HG03066 (cell line): Measurements from ENCODE around the gene B3GALT4.
A peak's percentile ranks its signal among the peaks of the same experiment; 100 is the strongest.

Experiments used
- ATAC-seq: cut with Tn5 transposase; IDR thresholded peaks from one replicate; pipeline ENCODE4 v1.9.1; 2021; ENCODE audit warnings: low read depth; ENCODE audit not compliant: unreplicated experiment

The B3GALT4 gene

GRCh38 chr6:33288921-33289783 lies 12.2 kb downstream of the B3GALT4 start, which contains the start of the genes PFDN6 and WDR46:
TSS of gene PFDN6 (plus strand) at chr6:33289601. CDS start at chr6:33289857, 256 bp downstream.
TSS of gene WDR46 (minus strand) at chr6:33289239. CDS start at chr6:33289170, 69 bp downstream.
- peak; percentile 87 for ATAC-seq

GRCh38 chr6:33289784-33290315 lies 12.9 kb downstream of the B3GALT4 start:
- ATAC-seq: no peak

- ATAC-seq: no peak
Measured at GRCh38 chr6:33290459-33290858, 13.5 kb downstream of the B3GALT4 start.

- ATAC-seq: no peak
Measured at GRCh38 chr6:33292996-33293682, 16.2 kb downstream of the B3GALT4 start.

GRCh38 chr6:33294086-33294823 lies 17.3 kb downstream of the B3GALT4 start:
- no peak for ATAC-seq

- no peak for ATAC-seq
Measured at GRCh38 chr6:33295621-33296369, 18.9 kb downstream of the B3GALT4 start.

- no peak for ATAC-seq
Measured at GRCh38 chr6:33296797-33297405, 20.0 kb downstream of the B3GALT4 start.

- ATAC-seq: no peak
Measured at GRCh38 chr6:33297406-33297955, 20.6 kb downstream of the B3GALT4 start.

- ATAC-seq: no peak
Measured at GRCh38 chr6:33297956-33298772, 21.2 kb downstream of the B3GALT4 start.

- peak; percentile 29 for ATAC-seq
Measured at GRCh38 chr6:33298773-33299236, 21.9 kb downstream of the B3GALT4 start, which contains the start of gene RGL2. TSS of gene RGL2 (minus strand) at chr6:33298942. CDS start at chr6:33298610, 332 bp downstream.

GRCh38 chr6:33299237-33299944 lies 22.5 kb downstream of the B3GALT4 start:
- peak; percentile 71 for ATAC-seq

GRCh38 chr6:33301877-33302276 lies 25.0 kb downstream of the B3GALT4 start:
- ATAC-seq: no peak

- ATAC-seq: no peak
Measured at GRCh38 chr6:33304216-33304615, 27.3 kb downstream of the B3GALT4 start.

- no peak for ATAC-seq
Measured at GRCh38 chr6:33305052-33305451, 28.1 kb downstream of the B3GALT4 start.

GRCh38 chr6:33306356-33306755 lies 29.4 kb downstream of the B3GALT4 start:
- no peak for ATAC-seq

- no peak for ATAC-seq
Measured at GRCh38 chr6:33312361-33313104, 35.6 kb downstream of the B3GALT4 start.
